Heart left ventricle (tissue), 16 donors: ENCODE measurements around the gene BCL2L1. TPM values are rescaled to one million over a fixed set of nuclear protein-coding genes. Genes with fewer than 3 reads are reported as not detected.

Experiments used
- ATAC-seq, 4 donors: fragments of 200-7000 bp; cut with Tn5 transposase; one replicate each; pipeline ENCODE4 v1.9.1; 2020 to 2022; ENCODE audit warnings: moderate library complexity in 4 of 4, mild to moderate bottlenecking in 3 of 4, moderate number of reproducible peaks in 1 of 4
- DNase-seq, 5 donors: peaks; one replicate each; pipeline ENCODE4 v3.0.0-alpha.2; 2020
- H3K27ac ChIP-seq, 12 donors: fragments of 200-600 bp; sonication (generic) in 4 of 12; one replicate each; pipeline versions ENCODE4 v1.5.0 to v1.8.0; 2016 to 2022; ENCODE audit warnings: mild to moderate bottlenecking in 2 of 12
- H3K27me3 ChIP-seq, 9 donors: fragments of 200-600 bp; sonication (generic) in 2 of 9; one replicate each; pipeline versions ENCODE4 v1.5.1 to v1.8.0; 2016 to 2022; ENCODE audit warnings: mild to moderate bottlenecking in 3 of 9
- H3K36me3 ChIP-seq, 9 donors: fragments of 200-600 bp; sonication (generic) in 2 of 9; one replicate each; pipeline versions ENCODE4 v1.5.0 to v1.8.0; 2018 to 2022; ENCODE audit warnings: mild to moderate bottlenecking in 2 of 9
- H3K4me1 ChIP-seq, 12 donors: fragments of 200-600 bp; sonication (generic) in 4 of 12; one replicate each; pipeline versions ENCODE4 v1.5.0 to v1.8.0; 2016 to 2022; ENCODE audit warnings: mild to moderate bottlenecking in 3 of 12
- H3K4me3 ChIP-seq, 12 donors: fragments of 200-600 bp; sonication (generic) in 4 of 12; one replicate each; pipeline versions ENCODE4 v1.5.0 to v1.8.0; 2017 to 2022; ENCODE audit warnings: mild to moderate bottlenecking in 9 of 12, moderate library complexity in 4 of 12
- H3K9me3 ChIP-seq, 12 donors: fragments of 200-600 bp; sonication (generic) in 4 of 12; one replicate each; pipeline versions ENCODE4 v1.5.0 to v1.8.0; 2016 to 2022; ENCODE audit warnings: mild to moderate bottlenecking in 1 of 12
- CTCF ChIP-seq, 12 donors: fragments of 200-600 bp; sonication (generic) in 4 of 12; IDR thresholded peaks; one replicate each; pipeline versions ENCODE4 v1.5.0 to v1.8.0; 2018 to 2022; ENCODE audit warnings: antibody characterized with exemption in 12 of 12, mild to moderate bottlenecking in 5 of 12
- POLR2A ChIP-seq, 2 donors: fragments of 450-650 bp; IDR thresholded peaks; one replicate each; pipeline ENCODE4 v1.6.1; 2017; ENCODE audit warnings: antibody characterized with exemption in 2 of 2, mild to moderate bottlenecking in 2 of 2, moderate library complexity in 2 of 2
- WGBS, 4 donors: extraction: QIAGEN DNeasy Blood & Tissue Kit in 2 of 4; methylation state at CpG; one replicate each; pipeline versions ENCODE4 v1.1.5 to v1.1.7; 2013 to 2018; 5-methylcytosine and 5-hydroxymethylcytosine counted together
- intact Hi-C, 10 donors: fragments of 100-400 bp; cut with DNase I; formaldehyde crosslinking; loops; one replicate each; pipeline versions ENCODE4 v1.11.1 to v1.14.2; 2022
- polyA plus RNA-seq, 2 donors: library from polyadenylated mRNA; stranded (reverse); fragments of 200-250 nt; gene quantifications; one replicate each; pipeline ENCODE4 v1.2.3, GENCODE V29; 2013
- total RNA-seq, 9 donors: library from RNA; depleted of rRNA in 2 of 9; stranded (reverse); fragments of >200 nt in 2 of 9; fragmentation: NEBNext Ultra II Directional in 3 of 9; extraction: Animal tissue kit (Norgen Biotek cat#: 25700) in 3 of 9; gene quantifications; one replicate each; pipeline versions ENCODE4 v1.1.0 to v1.2.4, GENCODE V29; 2016 to 2023
- donor health status: ischemic (EF 13 %, LVEDD 7.1; RV severe dilation, severe dysfunction).
- donor health status: healthy with polysubstance abuse.
- donor health status: DM: no; HTN: yes; CAD: no.
- donor health status: DM: no; HTN: no; CAD: no.
- donor health status: ischemic (EF 25% LVEDD 6.9; RV normal size, moderate dysfunction).
- donor health status: ischemic (EF 25% LVEDD 5.7; RV mildly dilated, moderate dysfunction).
- donor health status: healthy.
- donor health status: DM: yes; HTN: yes; CAD: no.
- donor health status: ischemic (EF 35%, LVEDD 5.7; RV mildly dilated, moderate dysfunction).
- donor health status: nonischemic (EF 11% LVEDD 7.7; RV severe dilation, severe dysfunction).
- donor health status: DM: yes; HTN: yes; CAD: no.
- donor health status: PGD.
- donor health status: ischemic (EF 29% LVEDD 5.4; RV normal size, mild dysfunction).
- donor health status: nonischemic (EF 23%, LVEDD 6.1; RV moderate dilation, normal function).

Gene BCL2L1
- total and polyA plus RNA-seq, 11 donors, result 32.2 to 217 (median 62.6) TPM

- ATAC-seq (peak; percentile 14 to 64 (median 34)), DNase-seq (peak; percentile 46 to 69 (median 66))
- Histone ChIP-seq H3K36me3 (peaks cover 0 to 44% (median 21%) of the 10 kb centered on the region in 9 donors), H3K27me3 (no peaks in the 10 kb centered on the region), H3K4me3 (peak overlapping the region in 1 of 12 donors; percentile 10), H3K27ac (peak overlapping the region; percentile 28 to 96 (median 88)), H3K4me1 (peaks cover 46 to 94% (median 87%) of the 10 kb centered on the region in 12 donors), H3K9me3 (no peaks in the 10 kb centered on the region)
- intact Hi-C loops, result loop anchor here in 2 of 10 donors (10.0 kb wide), 2 partner anchors 148 to 158 kb away; partner anchors contain the start of gene MYLK2 (in 1 of the 2)
- 32 to 39% (median 33%) methylated on average over 7 of the region's 7 CpGs for WGBS, 4 donors
- TF ChIP-seq CTCF (IDR thresholded peaks at IDR 0.05) (no peak), POLR2A (IDR thresholded peaks at IDR 0.05) (no peak)
Observed at GRCh38 chr20:31666258-31667042, 56.2 kb downstream of the BCL2L1 start.

GRCh38 chr20:31665753-31666152, 56.9 kb downstream of the BCL2L1 start:
- peaks cover 39 to 92% (median 83%) of the 10 kb centered on the region in 12 donors for H3K4me1 ChIP-seq
- H3K27ac ChIP-seq, result peak overlapping the region in 11 of 12 donors; percentile 28 to 96 (median 88)
- WGBS, 4 donors, result 93 to 98% (median 96%) methylated on average over 10 of the region's 10 CpGs
- DNase-seq, result peak in 1 of 5 donors; percentile 16
- no peak for ATAC-seq
- intact Hi-C loops, result loop anchor here in 2 of 10 donors (10.0 kb wide), 2 partner anchors 149 to 159 kb away; partner anchors contain the start of gene MYLK2 (in 1 of the 2)
- TF ChIP-seq CTCF (IDR thresholded peaks at IDR 0.05) (no peak), POLR2A (IDR thresholded peaks at IDR 0.05) (no peak)
- H3K4me3 ChIP-seq, result no peak overlapping the region
- peaks cover 0 to 44% (median 21%) of the 10 kb centered on the region in 9 donors for H3K36me3 ChIP-seq
- no peaks in the 10 kb centered on the region for H3K27me3 ChIP-seq
- no peaks in the 10 kb centered on the region for H3K9me3 ChIP-seq

GRCh38 chr20:31664696-31665354, 57.8 kb downstream of the BCL2L1 start:
- no peak overlapping the region for H3K4me3 ChIP-seq
- TF ChIP-seq CTCF (IDR thresholded peaks at IDR 0.05), result no peak
- TF ChIP-seq POLR2A (IDR thresholded peaks at IDR 0.05), result no peak
- peaks cover 37 to 83% (median 74%) of the 10 kb centered on the region in 12 donors for H3K4me1 ChIP-seq
- ATAC-seq, result peak in 1 of 4 donors; percentile 2
- no peak for DNase-seq
- no peaks in the 10 kb centered on the region for H3K9me3 ChIP-seq
- H3K36me3 ChIP-seq, result peaks cover 0 to 40% (median 21%) of the 10 kb centered on the region in 9 donors
- intact Hi-C loops, result loop anchor here in 2 of 10 donors (10.0 kb wide), 2 partner anchors 150 to 160 kb away; partner anchors contain the start of gene MYLK2 (in 1 of the 2)
- H3K27me3 ChIP-seq, result no peaks in the 10 kb centered on the region
- WGBS, 4 donors, result 36 to 61% (median 55%) methylated on average over 2 of the region's 2 CpGs
- H3K27ac ChIP-seq, result peak overlapping the region; percentile 53 to 96 (median 87)
